Endothelial cell of umbilical vein (primary cell): ENCODE results near the gene CSNK1E. TPM values are rescaled to one million over a fixed set of nuclear protein-coding genes. Genes with fewer than 3 reads are reported as not detected.

Experiments used
- BruUV-seq: library from RNA; stranded (reverse); fragments of 400-500 nt; replicated peaks from 2 replicates; lab custom pipeline; 2021; lab: Mats Ljungman, UMichigan
- CTCF ChIA-PET: fragments of 300-600, 350-600 bp; sonication (Branson Sonifier 250); formaldehyde crosslinking; loops from one replicate; lab custom pipeline; 2021; ENCODE audit warnings: antibody characterized with exemption, inconsistent platforms; lab: Charles Lee
- POLR2A ChIA-PET: fragments of 300-600, 350-600 bp; sonication (Branson Sonifier 250); formaldehyde crosslinking; loops from one replicate; lab custom pipeline; 2021; ENCODE audit warnings: antibody characterized with exemption, inconsistent platforms; lab: Charles Lee
- DNase-seq: peaks from one replicate; pipeline ENCODE4 v3.0.0-alpha.2; 2011; ENCODE audit warnings: low read depth, low spot score
- FAIRE-seq: peaks from 2 replicates; lab custom pipeline; 2011; peaks lifted over from hg19 to GRCh38; lab: Jason Lieb, UNC
- H2AFZ ChIP-seq: 2 replicates; pipeline ENCODE4 v1.6.0; 2012; ENCODE audit warnings: low read depth, low read length, control low read depth, inconsistent platforms
- H3K27ac ChIP-seq: 2 replicates; pipeline ENCODE4 v1.5.1; 2011; ENCODE audit warnings: low read depth, mild to moderate bottlenecking, control low read depth, low read length, moderate library complexity; ENCODE audit not compliant: insufficient read depth
- H3K27me3 ChIP-seq, 2 experiments: 2 replicates each; pipeline versions ENCODE4 v1.6.0 to v1.6.1; 2011; ENCODE audit warnings: low read length in 2 of 2, mixed read lengths in 1 of 2; ENCODE audit not compliant: control insufficient read depth in 2 of 2, insufficient read depth in 2 of 2
- H3K36me3 ChIP-seq, 2 experiments: 2 replicates in 1 of 2; 3 replicates in 1 of 2; pipeline ENCODE4 v1.5.1; 2011; ENCODE audit warnings: low read length in 2 of 2, mild to moderate bottlenecking in 1 of 2, moderate library complexity in 1 of 2; ENCODE audit not compliant: control insufficient read depth in 2 of 2, insufficient read depth in 2 of 2; ENCODE audit errors: extremely low read depth in 1 of 2
- H3K4me1 ChIP-seq: 3 replicates; pipeline ENCODE4 v1.5.1; 2011; ENCODE audit warnings: mild to moderate bottlenecking, low read length; ENCODE audit not compliant: control insufficient read depth, insufficient read depth; ENCODE audit errors: extremely low read depth
- H3K4me2 ChIP-seq: 2 replicates; pipeline ENCODE4 v1.6.1; 2011; ENCODE audit warnings: low read length, control low read depth, mixed read lengths; ENCODE audit not compliant: insufficient read depth
- H3K4me3 ChIP-seq, 3 experiments: fragments of 200-600 bp in 1 of 3; sonication (generic), shearing (Covaris generic) in 1 of 3; replicated peaks in 1 of 3; 2 replicates each; pipeline ENCODE4 v1.5.1; 2011 to 2016; ENCODE audit warnings: control low read depth in 3 of 3, low read length in 3 of 3, mild to moderate bottlenecking in 2 of 3, inconsistent platforms in 1 of 3, low read depth in 1 of 3, moderate library complexity in 1 of 3; ENCODE audit not compliant: insufficient read depth in 1 of 3
- H3K79me2 ChIP-seq: 2 replicates; pipeline ENCODE4 v1.6.0; 2012; ENCODE audit warnings: low read length, inconsistent platforms; ENCODE audit not compliant: control insufficient read depth, insufficient read depth
- H3K9ac ChIP-seq: replicated peaks from 2 replicates; pipeline ENCODE3; 2011; ENCODE audit warnings: low read length, control low read depth; ENCODE audit not compliant: insufficient read depth; ENCODE audit errors: extremely low read depth
- H3K9me1 ChIP-seq: replicated peaks from 3 replicates; pipeline ENCODE4 v1.6.0; 2011; ENCODE audit warnings: mild to moderate bottlenecking, low read length; ENCODE audit not compliant: control insufficient read depth, insufficient read depth; ENCODE audit errors: extremely low read depth
- H3K9me3 ChIP-seq: replicated peaks from 2 replicates; pipeline ENCODE4 v1.5.1; 2012; ENCODE audit warnings: low read length, inconsistent platforms; ENCODE audit not compliant: control insufficient read depth, insufficient read depth
- H4K20me1 ChIP-seq: replicated peaks from 2 replicates; pipeline ENCODE3; 2011; ENCODE audit warnings: mild to moderate bottlenecking, low read length; ENCODE audit not compliant: control insufficient read depth, insufficient read depth; ENCODE audit errors: extremely low read depth
- CTCF ChIP-seq, 2 donors: IDR thresholded peaks; 1 replicate in 1 of 2; 2 replicates in 1 of 2; pipeline ENCODE4 v1.5.1; 2011; ENCODE audit warnings: low read length in 2 of 2, mild to moderate bottlenecking in 2 of 2, moderate library complexity in 2 of 2, control low read depth in 1 of 2, inconsistent platforms in 1 of 2, low read depth in 1 of 2; ENCODE audit not compliant: insufficient read depth in 1 of 2; ENCODE audit errors: extremely low read depth in 1 of 2
- EZH2 ChIP-seq: IDR thresholded peaks from 2 replicates; pipeline ENCODE4 v1.6.1; 2012; ENCODE audit warnings: borderline replicate concordance, low read depth, mild to moderate bottlenecking, moderate library complexity, low read length, inconsistent platforms; ENCODE audit not compliant: severe bottlenecking
- FOS ChIP-seq: IDR thresholded peaks from 2 replicates; pipeline ENCODE4 v1.6.1; 2011; ENCODE audit warnings: mild to moderate bottlenecking, low read length, moderate library complexity, borderline replicate concordance; ENCODE audit not compliant: insufficient read depth
- GATA2 ChIP-seq: IDR thresholded peaks from 2 replicates; pipeline ENCODE4 v1.7.0; 2011; ENCODE audit warnings: low read depth, mild to moderate bottlenecking, moderate library complexity, mixed read lengths, low read length; ENCODE audit not compliant: insufficient read length, insufficient read depth
- JUN ChIP-seq: IDR thresholded peaks from 2 replicates; pipeline ENCODE4 v1.6.1; 2011; ENCODE audit warnings: borderline replicate concordance, low read depth; ENCODE audit not compliant: insufficient read length, insufficient read depth
- MYC ChIP-seq: IDR thresholded peaks from one replicate; pipeline ENCODE4 v1.6.1; 2011; ENCODE audit warnings: mild to moderate bottlenecking, low read depth, low read length
- POLR2A ChIP-seq: IDR thresholded peaks from 2 replicates; pipeline ENCODE4 v1.6.1; 2012; ENCODE audit warnings: low read depth, mild to moderate bottlenecking, control low read depth, low read length
- dilution Hi-C: fragments of 300-500 bp; cut with MboI; formaldehyde crosslinking; loops from one replicate; pipeline ENCODE4 v1.15.0; 2019; ENCODE audit warnings: low sequenced_read_pairs; ENCODE audit not compliant: extremely low pct_ligation_motif_present
- intact Hi-C: fragments of 100-400 bp; cut with micrococcal nuclease; formaldehyde crosslinking; loops from one replicate; pipeline ENCODE4 v1.10.0; 2022
- polyA plus RNA-seq, 4 experiments: library from polyadenylated mRNA; depleted of rRNA in 3 of 4; stranded (reverse) in 3 of 4; unstranded in 1 of 4; fragments of >200 nt; gene quantifications; 2 replicates each; pipeline versions ENCODE4 v1.2.1 to v1.2.3, GENCODE V29; 2011 to 2012; ENCODE audit warnings: missing spikeins in 1 of 4
- total RNA-seq: library from RNA; stranded (reverse); gene quantifications from 2 replicates; pipeline ENCODE4 v1.2.3, GENCODE V29; 2021
- TF ChIP-seq, protein P1 (sequence below): IDR thresholded peaks from 2 replicates; pipeline ENCODE4 v1.6.1; 2011; ENCODE audit not compliant: insufficient read depth, insufficient read length

CSNK1E gene
- total and polyA plus RNA-seq, 2 donors (not counting 3 experiments of a cell fraction or from before 2014, with no cell fraction given): 259 to 262 TPM

- no peak for TF ChIP-seq POLR2A
- Histone ChIP-seq H3K9ac (no peak overlapping the region), H3K79me2 (peaks cover 64% of the 10 kb centered on the region), H4K20me1 (no peaks in the 10 kb centered on the region), H3K9me3 (no peaks in the 10 kb centered on the region), H2AFZ (no peak overlapping the region), H3K4me3 (no peak overlapping the region), H3K36me3 (peaks cover 0 to 20% of the 10 kb centered on the region in 2 experiments), H3K4me2 (no peak overlapping the region), H3K27ac (no peak overlapping the region), H3K9me1 (no peaks in the 10 kb centered on the region), H3K27me3 (no peaks in the 10 kb centered on the region), H3K4me1 (no peaks in the 10 kb centered on the region)
- intact Hi-C loops (no loop called here), dilution Hi-C loops (no loop called here)
- ChIA-PET POLR2A (no interaction called here), CTCF (interaction anchor here (0.9 kb wide), 1 partner anchor 11 kb away, joined by 5 read pairs; no protein-coding TSS in a partner anchor)
- BruUV-seq: no TSS peak
- DNase-seq (no peak), FAIRE-seq (no peak)
These were observed 65.9 kb downstream of the CSNK1E start for GRCh38 chr22:38251341-38251692.

DNA sequence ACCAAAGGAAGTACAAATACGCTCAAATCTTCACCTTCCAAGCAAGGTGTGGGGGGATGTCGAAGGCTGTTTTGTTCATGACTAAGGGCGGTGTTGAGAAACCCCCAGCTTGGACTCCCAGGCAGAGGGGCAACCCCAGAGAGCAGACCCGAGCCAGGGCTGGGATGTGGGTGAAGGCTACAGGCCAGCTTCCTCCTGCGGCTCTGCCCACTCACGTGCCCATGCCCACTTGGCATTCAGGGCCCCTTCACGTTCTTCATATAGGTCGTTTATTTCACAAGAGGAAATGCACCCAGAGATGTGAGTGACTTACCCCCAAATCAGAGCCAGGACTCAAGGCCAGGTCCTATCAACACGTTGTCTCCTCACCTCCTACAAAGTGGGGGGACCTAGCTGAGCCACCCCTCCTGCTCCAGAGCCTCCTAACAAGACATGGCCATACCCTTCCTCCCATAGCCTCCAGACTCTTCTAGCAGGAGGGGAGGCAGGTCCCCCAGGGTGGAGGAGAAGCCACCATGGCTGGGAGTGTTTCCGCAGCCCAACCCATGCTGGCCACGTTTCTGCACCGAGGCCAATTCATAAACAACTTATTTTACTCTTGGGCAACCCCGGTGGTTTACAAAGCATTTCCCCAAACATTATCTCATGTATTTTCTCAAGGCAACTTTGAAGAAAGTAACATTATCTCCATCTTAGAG, 66.4 kb downstream of the CSNK1E start:
- H3K9me3 ChIP-seq: no peaks in the 10 kb centered on the region
- no peak overlapping the region for H3K9ac ChIP-seq
- peaks cover 3 to 25% of the 10 kb centered on the region in 2 experiments for H3K36me3 ChIP-seq
- H2AFZ ChIP-seq: no peak overlapping the region
- H3K4me3 ChIP-seq: no peak overlapping the region
- H3K4me2 ChIP-seq: no peak overlapping the region
- dilution Hi-C loops: no loop called here
- ChIA-PET POLR2A (no interaction called here), CTCF (interaction anchor here (1.0 kb wide), 1 partner anchor 10 kb away, joined by 3 read pairs; no protein-coding TSS in a partner anchor)
- H3K27ac ChIP-seq: no peak overlapping the region
- FAIRE-seq (no peak), DNase-seq (no peak)
- no peaks in the 10 kb centered on the region for H3K4me1 ChIP-seq
- no peaks in the 10 kb centered on the region for H3K27me3 ChIP-seq
- peaks cover 60% of the 10 kb centered on the region for H3K79me2 ChIP-seq
- H4K20me1 ChIP-seq: no peaks in the 10 kb centered on the region
- no TSS peak for BruUV-seq
- H3K9me1 ChIP-seq: no peaks in the 10 kb centered on the region
- intact Hi-C loops: no loop called here
- TF ChIP-seq JUN: no peak
- no peak for TF ChIP-seq MYC
- no peak for TF ChIP-seq EZH2
- TF ChIP-seq FOS: no peak
- no peak for TF ChIP-seq GATA2
- TF ChIP-seq CTCF (IDR thresholded peaks at IDR 0.05; ENCODE audit: extremely low read depth in 1 of 2, insufficient read depth in 1 of 2, low read depth in 1 of 2, low read length in 2 of 2): no peak
- TF ChIP-seq, protein P1, sequence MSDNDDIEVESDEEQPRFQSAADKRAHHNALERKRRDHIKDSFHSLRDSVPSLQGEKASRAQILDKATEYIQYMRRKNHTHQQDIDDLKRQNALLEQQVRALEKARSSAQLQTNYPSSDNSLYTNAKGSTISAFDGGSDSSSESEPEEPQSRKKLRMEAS: no peak
